ENCODE results near the gene CYP4F2. TPM values are rescaled to one million over a fixed set of nuclear protein-coding genes. Genes with fewer than 3 reads are reported as not detected.

Gene CYP4F2
- total and polyA plus RNA-seq, 2 donors (not counting 3 experiments of a cell fraction or from before 2014, with no cell fraction given) = not detected

- Histone ChIP-seq H3K79me2 (ENCODE audit: control insufficient read depth, insufficient read depth, low read length) (no peaks in the 10 kb centered on the region), H3K9ac (replicated peaks; ENCODE audit: extremely low read depth, insufficient read depth, low read length) (no peak overlapping the region), H3K4me1 (ENCODE audit: control insufficient read depth, extremely low read depth, insufficient read depth, low read length) (no peaks in the 10 kb centered on the region), H3K4me2 (ENCODE audit: insufficient read depth, low read length) (no peak overlapping the region), H3K36me3 (ENCODE audit: control insufficient read depth in 2 of 2, extremely low read depth in 1 of 2, insufficient read depth in 2 of 2, low read length in 2 of 2) (no peaks in the 10 kb centered on the region), H3K27me3 (ENCODE audit: control insufficient read depth in 2 of 2, insufficient read depth in 2 of 2, low read length in 2 of 2) (no peaks in the 10 kb centered on the region), H4K20me1 (replicated peaks; ENCODE audit: control insufficient read depth, extremely low read depth, insufficient read depth, low read length) (no peaks in the 10 kb centered on the region), H2AFZ (ENCODE audit: low read depth, low read length) (no peak overlapping the region), H3K9me3 (replicated peaks; ENCODE audit: control insufficient read depth, insufficient read depth, low read length) (no peaks in the 10 kb centered on the region), H3K4me3 (replicated peaks in 1 of 3; ENCODE audit: insufficient read depth in 1 of 3, low read depth in 1 of 3, low read length in 3 of 3) (no peak overlapping the region), H3K9me1 (replicated peaks; ENCODE audit: control insufficient read depth, extremely low read depth, insufficient read depth, low read length) (no peaks in the 10 kb centered on the region), H3K27ac (ENCODE audit: insufficient read depth, low read depth, low read length) (no peak overlapping the region)
- dilution Hi-C loops (cut with MboI; ENCODE audit: extremely low pct_ligation_motif_present, low sequenced_read_pairs) = no loop called here
- intact Hi-C loops (cut with micrococcal nuclease) = no loop called here
- FAIRE-seq (no peak), DNase-seq (ENCODE audit: low read depth, low spot score) (no peak)
- TF ChIP-seq MYC (IDR thresholded peaks at IDR 0.05; ENCODE audit: low read depth, low read length) = no peak
- TF ChIP-seq POLR2AphosphoS5 (IDR thresholded peaks at IDR 0.05; ENCODE audit: insufficient read depth, low read depth, low read length) = no peak
- TF ChIP-seq CTCF (IDR thresholded peaks at IDR 0.05; ENCODE audit: extremely low read depth in 1 of 2, insufficient read depth in 1 of 2, low read depth in 1 of 2, low read length in 2 of 2) = no peak
- no peak for TF ChIP-seq EZH2 (IDR thresholded peaks at IDR 0.05; ENCODE audit: borderline replicate concordance, low read depth, low read length, severe bottlenecking)
- no peak for TF ChIP-seq GATA2 (IDR thresholded peaks at IDR 0.05; ENCODE audit: insufficient read depth, insufficient read length, low read depth, low read length)
- no peak for TF ChIP-seq FOS (IDR thresholded peaks at IDR 0.05; ENCODE audit: borderline replicate concordance, insufficient read depth, low read length)
- no peak for TF ChIP-seq MAX (IDR thresholded peaks at IDR 0.05; ENCODE audit: insufficient read depth, insufficient read length)
- TF ChIP-seq POLR2A (IDR thresholded peaks at IDR 0.05; ENCODE audit: low read depth, low read length) = no peak
- no peak for TF ChIP-seq JUN (IDR thresholded peaks at IDR 0.05; ENCODE audit: borderline replicate concordance, insufficient read depth, insufficient read length, low read depth)
- BruUV-seq (replicated peaks) = no TSS peak
- CTCF ChIA-PET = no interaction called here
- POLR2A ChIA-PET = no interaction called here
Observed at GRCh38 chr19:15828121-15828610, 69.7 kb downstream of the CYP4F2 start.

Small RNA genes lying within 50 kb of the gene (small RNA-seq; reads per million reads assigned to genes)
- gene CYP4F36P (ENCODE audit: insufficient read depth, insufficient read length, low read depth, low replicate concordance) = not detected

Other genes with a start within 250 kb of the CYP4F2 start
- gene CYP4F12, start 225.0 kb downstream of the CYP4F2 start, total RNA-seq = not detected in 2 replicates
- not detected in 2 replicates for gene CYP4F12, start 225.0 kb downstream of the CYP4F2 start, polyA plus RNA-seq
- gene OR10H2, start 170.1 kb downstream of the CYP4F2 start, total RNA-seq = not detected in 2 replicates
- not detected in 2 replicates for gene OR10H2, start 170.1 kb downstream of the CYP4F2 start, polyA plus RNA-seq
- gene OR10H3, start 160.1 kb downstream of the CYP4F2 start, total RNA-seq = not detected in 2 replicates
- not detected in 2 replicates for gene OR10H3, start 160.1 kb downstream of the CYP4F2 start, polyA plus RNA-seq
- gene OR10H5, start 110.4 kb downstream of the CYP4F2 start, total RNA-seq = not detected in 2 replicates
- gene OR10H5, start 110.4 kb downstream of the CYP4F2 start, polyA plus RNA-seq = not detected in 2 replicates
- gene OR10H1, start 82.4 kb downstream of the CYP4F2 start, total RNA-seq = not detected in 2 replicates
- not detected in 2 replicates for gene OR10H1, start 82.4 kb downstream of the CYP4F2 start, polyA plus RNA-seq
- gene CYP4F11, start 36.5 kb upstream of the CYP4F2 start, total RNA-seq = not detected in 2 replicates
- not detected in 2 replicates for gene CYP4F11, start 36.5 kb upstream of the CYP4F2 start, polyA plus RNA-seq
- gene OR10H4, start 50.9 kb upstream of the CYP4F2 start, total RNA-seq = not detected in 2 replicates
- not detected in 2 replicates for gene OR10H4, start 50.9 kb upstream of the CYP4F2 start, polyA plus RNA-seq
- 875 and 924 TPM in 2 replicates for gene TPM4, start 178.4 kb upstream of the CYP4F2 start, total RNA-seq
- gene TPM4, start 178.4 kb upstream of the CYP4F2 start, polyA plus RNA-seq = 356 and 430 TPM in 2 replicates
- 98.9 and 107 TPM in 2 replicates for gene RAB8A, start 213.8 kb upstream of the CYP4F2 start, total RNA-seq
- 62.1 and 81.5 TPM in 2 replicates for gene RAB8A, start 213.8 kb upstream of the CYP4F2 start, polyA plus RNA-seq
- gene HSH2D, start 245.6 kb upstream of the CYP4F2 start, total RNA-seq = not detected in 2 replicates
- not detected in 2 replicates for gene HSH2D, start 245.6 kb upstream of the CYP4F2 start, polyA plus RNA-seq

Measured in endothelial cell of umbilical vein (primary cell).